T-helper 2 cell (primary cell): Measurements from ENCODE around the gene SMIM23.

ENCODE experiments used
- DNase-seq, 5 experiments: peaks; one replicate each; pipeline versions ENCODE4 v3.0.0 to v3.0.0-alpha.2; 2012 to 2022
- total RNA-seq, 2 donors: gene quantifications; one replicate each; lab custom pipeline; 2026; lab: John Stamatoyannopoulos, UW

The SMIM23 gene
- 0 reads per million in 2 donors for total RNA-seq

DNA sequence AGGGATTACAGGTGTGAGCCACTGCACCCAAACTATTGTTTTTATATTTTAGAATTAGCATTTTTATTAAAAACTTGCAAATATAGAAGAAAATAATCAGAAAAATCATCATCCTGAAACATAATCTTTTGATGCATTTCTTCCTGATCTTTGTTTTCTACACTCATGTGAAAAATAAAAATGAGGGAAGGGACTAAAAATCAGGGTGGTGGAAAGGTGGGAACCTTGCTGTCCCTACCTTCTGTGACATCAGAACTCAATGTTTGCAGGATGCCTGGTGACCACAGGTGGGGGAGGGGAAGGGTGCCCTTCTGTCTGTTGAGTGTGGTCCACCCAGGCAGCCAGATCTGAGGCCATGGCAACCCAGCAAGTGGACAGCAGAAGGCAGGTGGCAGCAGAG is at the start of gene SMIM23:
TSS of gene SMIM23 (plus strand) at position 301 of the 400 bp plus-strand sequence. CDS start at position 356, 55 bp downstream.
- no peak for DNase-seq

DNA sequence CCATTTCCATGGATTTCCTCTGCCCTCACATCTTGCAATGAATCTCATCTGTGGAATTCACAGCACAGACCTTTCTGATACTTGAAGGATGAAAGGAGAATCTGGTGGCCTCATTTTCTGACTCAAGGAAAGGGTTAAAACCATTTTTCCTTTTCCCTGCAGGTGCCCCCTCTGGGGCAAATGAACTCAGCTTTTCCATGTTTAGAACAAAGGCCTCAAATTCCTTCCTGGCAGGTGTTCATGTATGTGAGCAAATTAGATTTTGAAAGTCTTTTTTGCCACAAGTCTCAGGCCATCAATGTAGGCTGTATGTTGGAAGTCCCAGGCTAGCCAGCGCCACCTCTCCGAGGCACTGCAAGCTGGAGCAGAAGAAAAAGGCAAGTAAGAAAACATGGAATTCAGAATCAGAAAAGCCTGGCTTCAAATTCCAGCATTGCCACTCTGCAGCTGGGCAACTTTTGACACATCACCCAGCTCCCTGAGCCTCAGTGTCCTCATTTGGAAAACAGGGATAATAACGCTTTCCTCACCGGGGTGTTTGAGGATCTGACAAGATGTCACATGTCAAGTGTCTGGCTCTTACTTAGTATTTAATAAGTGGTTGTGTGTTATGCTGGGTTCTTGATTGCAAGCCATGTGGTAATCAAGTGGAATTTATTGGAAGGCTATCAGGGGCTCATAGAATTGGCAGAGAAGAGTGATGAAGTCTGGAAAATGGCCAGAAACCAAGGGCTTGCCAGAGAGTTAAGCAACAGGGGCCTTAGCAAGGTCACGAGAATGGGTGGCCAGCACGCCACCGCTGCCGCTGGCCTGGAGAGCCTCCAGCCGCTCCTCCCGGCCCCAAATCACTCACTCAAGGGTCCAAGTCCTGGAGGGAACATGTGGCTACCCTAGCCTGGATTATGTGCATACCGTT is 48.4 kb upstream of the SMIM23 start:
- no peak for DNase-seq

DNA sequence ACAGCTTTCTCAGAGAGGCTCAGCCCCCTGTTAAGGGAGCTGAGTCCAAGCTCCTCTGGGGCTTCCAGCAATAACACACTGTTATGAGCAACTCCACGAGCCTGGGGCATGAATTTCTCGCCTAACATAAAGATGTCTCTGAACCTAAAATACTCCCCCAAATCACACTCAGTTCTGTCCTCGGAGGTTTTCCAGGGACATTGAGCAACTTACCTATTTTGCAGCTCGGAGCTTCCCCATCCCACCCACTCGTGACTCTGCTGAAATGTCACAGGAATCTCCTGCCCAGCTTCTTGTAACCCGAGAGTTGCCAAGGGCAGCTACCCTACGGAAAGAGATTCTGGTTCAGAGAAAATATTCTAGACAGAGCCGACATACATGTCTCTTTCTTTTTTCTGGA is 47.1 kb upstream of the SMIM23 start:
- no peak for DNase-seq

DNA sequence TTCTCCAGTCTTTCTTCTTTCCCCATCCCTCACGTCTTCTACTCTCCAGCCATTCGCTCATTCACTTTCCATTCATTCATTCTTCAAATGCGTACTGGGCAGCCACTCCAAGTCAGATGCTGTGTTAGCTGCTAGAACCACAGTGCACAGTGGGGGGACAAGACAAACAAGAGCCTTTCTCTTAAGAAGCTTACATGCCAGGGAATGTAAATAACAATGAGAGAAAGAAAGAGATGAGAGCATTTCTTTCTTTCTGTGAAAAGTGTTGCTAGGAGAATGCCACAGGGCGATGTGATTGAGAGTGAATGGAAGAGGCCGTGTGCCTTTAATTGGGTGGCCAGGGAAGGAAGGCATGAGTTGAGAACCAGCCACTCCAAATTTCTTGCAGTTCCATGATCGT is 46.3 kb upstream of the SMIM23 start:
- no peak for DNase-seq

DNA sequence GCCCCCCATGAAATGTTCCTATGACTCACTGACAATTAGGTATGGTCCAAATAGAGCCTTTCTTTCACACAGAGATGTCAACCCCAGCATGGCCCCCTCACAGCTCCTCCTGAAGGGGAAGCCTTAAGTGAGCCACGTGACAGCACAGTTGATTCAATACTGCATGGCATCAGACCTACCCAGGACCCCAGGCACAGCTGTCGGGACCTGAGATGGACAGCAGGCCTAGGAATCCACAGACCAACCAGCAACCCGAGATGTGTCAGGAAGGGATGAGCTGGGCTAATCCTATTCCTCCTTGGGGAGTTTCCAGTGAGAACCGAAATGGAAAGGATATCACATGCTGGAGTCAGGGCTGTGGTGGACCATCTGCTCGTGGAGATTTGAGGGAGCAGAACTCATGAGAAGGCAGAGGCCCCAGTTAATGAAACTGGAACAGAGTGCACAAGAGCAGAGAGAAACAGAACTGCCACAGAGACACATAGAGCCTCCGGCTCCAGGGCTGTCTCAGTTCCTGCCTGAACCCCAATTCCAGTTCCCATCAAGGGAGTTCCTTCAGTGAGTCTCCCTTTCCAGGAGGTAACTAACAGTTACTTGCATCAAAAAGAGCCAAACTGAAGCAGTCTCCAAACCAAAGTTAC is 42.1 kb upstream of the SMIM23 start:
- DNase-seq = no peak

DNA sequence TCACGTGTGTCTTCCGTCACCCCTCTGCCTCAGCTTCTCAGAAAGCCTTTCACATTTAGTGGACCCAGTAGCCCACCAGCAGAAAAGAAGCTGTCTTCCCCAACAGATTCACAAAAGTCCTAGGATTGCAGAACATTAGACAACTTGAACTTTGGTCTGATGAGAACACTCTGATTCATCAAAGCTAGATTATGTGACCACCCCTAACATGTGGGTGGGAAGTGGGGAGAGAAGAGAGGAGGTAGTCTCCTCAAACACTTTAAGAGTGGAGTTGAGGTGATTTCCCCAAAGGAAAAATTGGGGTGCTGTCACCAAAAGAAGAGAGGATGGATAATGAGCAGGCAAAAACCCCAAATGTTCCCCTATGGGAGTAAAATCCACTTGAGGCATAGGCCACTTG is 41.4 kb upstream of the SMIM23 start:
- no peak for DNase-seq

DNA sequence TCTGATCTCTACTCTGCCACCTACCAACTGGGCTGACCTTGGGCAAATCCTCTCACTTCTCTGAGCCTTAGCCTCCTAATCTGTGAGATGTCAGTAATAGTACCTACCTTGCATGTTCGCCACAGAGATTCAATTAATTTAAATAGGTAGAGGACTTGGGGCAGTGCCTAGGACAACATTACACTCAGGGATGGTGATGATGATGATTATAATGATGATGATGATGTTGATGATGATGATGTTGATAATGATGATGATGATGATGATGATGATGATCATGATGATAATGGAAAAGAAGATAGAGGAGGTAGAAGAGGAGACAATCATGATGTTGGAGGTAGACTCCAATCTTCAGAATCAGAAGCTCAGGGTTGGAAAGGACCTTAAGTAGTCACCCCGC is 40.7 kb upstream of the SMIM23 start:
- DNase-seq = no peak

DNA sequence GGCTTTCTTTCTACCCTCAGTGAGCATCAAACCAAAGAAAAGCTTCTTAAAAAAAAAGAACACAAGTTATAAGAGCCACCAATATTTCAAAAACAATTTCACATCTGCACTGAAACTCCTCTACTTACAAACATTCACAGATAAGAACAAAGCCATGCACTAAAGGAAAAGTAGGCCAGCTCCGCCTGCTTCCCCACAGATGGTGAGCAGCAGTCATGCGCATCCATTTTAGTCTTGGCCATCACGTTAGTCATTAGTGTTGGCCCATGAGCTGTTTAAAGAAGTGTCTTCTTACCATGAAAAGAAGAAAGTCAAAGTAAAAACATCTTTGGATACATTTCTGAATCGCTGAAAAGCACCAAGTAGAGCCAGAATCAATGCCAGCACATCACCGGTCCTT is 40.0 kb upstream of the SMIM23 start:
- no peak for DNase-seq

DNA sequence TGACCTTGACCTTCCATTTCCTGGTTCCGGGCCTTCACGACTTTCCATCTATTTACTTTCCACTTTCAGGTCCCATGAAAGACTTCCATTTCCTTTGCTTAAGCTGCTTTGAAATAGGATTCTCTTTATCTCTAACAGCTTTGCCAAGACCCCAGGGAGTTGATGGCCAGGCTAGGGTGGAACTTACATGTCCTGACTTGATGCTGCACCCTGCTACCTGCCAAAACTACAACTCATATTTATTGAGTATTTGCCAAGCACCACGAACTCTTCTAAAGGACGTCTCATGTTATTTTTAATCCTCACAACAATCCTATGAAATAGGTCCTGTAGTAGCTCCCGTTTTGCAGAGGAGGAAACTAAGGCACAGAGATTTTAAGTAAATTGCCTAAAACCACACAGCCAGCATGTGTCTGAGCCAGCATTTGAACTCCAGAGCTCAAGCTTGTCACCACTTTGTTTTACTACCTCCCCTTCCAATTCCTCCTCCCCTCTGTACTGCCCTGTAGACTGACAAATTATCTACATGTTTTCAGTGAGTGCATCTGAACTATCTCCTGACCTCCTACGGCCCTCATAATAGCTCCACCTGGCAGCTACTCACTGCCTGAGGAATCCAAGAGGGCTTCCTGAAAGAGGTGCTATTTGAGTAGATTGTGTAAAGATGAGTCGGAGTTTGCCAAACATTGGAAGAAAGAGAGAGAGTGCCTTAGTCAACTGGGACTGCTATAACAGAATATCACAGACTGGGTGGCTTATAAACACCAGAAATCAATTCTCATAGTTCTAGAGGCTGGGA is 38.4 kb upstream of the SMIM23 start:
- DNase-seq = no peak

DNA sequence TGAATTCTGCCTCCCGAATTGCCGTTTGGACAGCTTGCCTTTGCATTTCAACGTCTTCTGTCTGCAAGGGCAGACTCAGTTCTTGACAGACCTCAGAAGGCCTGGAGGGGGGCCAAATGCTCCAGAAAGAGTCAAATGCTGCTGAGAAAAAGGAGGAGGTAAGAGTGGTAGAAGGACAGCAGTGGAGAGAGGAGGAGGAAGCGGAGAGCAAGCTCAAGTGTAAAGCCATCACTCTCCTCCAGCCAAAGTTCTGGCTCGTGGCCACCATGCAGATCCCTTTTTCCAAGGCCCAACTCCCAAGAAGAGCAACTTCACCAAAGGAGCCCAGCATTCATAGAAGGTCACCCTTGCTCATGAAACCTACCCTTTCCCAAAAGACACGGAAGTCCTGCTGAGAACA is 36.9 kb upstream of the SMIM23 start:
- no peak for DNase-seq

DNA sequence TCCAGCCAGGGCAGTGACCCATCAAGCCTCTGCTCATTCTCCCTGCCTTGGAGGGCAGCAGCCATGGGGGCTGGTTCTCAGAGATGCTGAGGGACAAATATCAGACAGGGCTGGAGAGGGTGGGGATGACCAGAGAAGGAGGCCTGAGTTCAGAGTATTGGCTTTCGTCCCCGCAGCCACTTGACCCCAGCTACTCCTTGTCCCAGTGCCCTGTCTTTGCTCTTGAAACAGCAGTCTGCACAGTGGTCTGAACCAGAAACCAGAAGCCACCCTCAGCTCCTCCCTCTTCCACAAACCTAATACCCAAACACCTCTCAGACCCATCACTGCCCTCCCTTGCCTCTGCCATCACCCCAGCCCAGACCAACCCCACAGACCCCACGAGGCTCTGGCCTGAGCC is 36.3 kb upstream of the SMIM23 start:
- no peak for DNase-seq

DNA sequence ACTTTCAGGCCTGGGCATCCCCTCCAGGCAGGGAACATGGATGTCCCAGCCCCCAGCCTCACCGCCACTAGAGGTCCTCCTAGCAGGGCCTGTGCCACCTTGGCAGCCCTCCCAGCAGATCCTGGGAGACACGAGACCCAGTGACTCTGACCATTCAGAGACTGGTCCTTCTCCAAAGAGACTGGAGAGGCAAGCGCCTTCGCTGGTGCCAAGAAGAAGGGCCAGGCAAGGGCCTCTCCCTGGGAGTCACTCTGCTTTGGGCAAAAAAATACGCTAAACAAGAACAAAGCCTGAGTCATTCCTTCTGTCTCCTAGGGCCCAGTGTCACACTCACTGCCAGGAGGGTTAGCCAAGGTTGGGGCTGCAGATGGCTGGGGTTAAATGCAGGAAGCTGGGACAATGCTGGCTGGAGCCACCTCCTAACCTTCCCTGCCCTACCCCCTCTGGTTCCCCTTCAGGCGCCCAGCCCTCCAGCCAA is 35.3 kb upstream of the SMIM23 start:
- no peak for DNase-seq

DNA sequence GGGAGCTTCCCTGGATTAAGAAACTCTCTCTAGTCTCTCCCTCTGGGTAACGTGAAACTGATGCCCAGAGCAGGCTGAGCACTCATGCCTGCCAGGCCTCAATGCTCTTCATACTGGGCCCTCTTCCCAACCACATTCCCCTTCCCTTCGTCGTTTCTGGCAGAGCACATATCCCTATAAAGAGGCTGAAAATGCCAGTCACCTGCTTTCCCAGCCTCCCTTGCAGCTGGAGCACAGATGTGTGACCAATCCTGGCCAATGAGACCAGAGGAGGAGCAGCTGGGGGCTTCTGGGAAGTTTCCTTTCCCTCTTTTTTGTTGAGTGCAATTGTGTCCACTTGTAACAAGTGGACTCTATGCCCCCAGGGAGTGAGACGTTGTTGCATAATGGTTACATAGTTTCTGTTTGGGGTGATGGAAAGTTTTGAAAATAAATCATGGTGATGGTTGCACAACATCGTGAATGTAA is 30.2 kb upstream of the SMIM23 start:
- no peak for DNase-seq

DNA sequence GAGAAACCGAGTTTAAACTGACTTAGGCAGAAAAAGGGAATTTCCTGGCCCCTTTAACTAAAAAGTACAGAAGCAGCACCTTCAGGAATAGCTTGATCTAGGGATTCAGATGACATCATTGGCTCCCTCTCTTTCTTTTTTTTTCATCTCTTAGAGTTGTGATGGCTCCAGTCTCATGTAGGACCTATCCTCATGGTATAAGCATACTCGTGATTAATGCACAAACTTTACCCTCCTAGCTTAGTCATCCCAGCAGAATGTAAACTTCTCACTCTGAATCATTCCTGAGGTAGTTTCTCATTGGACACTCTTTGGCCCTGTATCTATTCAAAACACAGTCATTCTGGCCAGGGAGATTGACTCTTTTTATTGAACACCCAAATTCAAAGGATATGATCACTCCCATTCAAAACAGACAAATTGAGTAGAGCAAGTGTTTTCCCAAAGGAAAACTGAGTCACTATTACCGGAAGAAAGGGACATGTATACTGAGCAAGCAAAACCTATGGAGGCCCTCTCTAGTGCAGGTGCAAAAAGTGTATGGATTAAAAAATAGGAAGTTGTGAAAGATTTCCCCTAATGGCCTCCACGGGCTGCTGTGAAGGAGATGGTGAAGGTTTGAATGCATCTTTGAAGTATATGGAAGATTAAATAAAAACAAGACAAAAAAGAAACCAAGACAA is 27.6 kb upstream of the SMIM23 start:
- DNase-seq = no peak

DNA sequence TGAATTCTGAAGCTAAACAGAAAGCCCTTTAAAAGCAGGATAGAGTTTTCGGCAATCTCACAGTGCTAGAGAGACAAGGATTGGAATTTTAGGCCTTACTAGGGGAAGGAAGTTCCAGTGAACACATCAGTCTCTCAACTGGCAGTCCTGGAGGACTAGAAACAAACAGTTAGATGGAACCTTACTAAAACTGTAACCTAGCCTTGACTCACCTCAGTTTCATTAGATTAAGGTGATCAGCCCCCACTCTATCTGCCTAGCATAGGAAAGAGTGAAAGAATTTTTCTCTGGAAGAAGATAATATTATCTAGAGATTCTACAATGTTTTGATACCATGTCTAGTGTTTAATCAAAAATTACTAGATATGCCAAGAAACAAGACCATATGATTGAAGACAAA is 25.8 kb upstream of the SMIM23 start:
- no peak for DNase-seq

DNA sequence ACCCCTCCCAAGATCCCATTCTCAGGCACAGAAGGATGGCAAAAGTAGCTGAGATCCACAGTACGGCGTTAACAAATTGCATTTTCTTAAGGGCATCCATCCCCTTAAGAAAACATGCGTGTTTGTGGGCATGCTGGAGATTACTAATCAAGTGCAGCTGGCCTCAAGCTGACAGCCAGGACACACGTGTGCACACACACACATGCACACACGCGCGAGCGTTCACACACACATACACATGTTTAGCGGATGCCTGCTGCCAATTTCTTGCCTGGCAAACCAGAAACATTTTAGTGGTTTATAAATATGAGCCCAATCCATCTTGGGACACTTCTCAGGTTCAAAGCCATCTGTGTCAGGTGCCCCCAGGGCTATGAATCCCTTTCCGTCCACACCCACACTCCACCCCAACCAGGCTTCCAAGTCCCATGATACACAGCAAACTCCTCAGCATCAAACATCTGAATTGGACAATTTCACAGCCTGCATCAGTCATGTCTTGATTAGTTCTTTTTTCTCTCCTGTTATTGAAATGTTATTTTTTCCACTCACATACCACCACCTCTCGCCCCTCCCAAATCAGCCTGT is 23.5 kb upstream of the SMIM23 start:
- DNase-seq = no peak

DNA sequence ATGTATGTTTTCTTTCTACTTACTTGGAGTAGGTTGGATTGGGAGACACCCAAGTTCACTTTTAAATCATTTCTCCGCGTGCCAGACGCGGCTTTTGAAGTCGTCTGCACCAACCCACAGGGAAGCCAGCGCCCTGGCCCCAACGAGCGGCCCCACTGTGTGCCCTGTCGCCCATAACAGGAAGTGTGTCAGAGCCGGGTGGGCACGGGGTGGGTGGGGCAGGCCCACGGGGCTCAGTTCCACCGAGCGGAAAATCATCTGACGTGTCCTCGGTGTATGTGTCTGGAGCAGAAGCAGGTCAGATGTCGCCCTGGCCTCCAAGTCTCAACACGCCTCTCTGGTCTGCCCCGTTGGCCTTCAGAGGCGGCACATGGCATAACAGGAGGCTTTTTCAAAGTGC is 22.7 kb upstream of the SMIM23 start:
- DNase-seq = no peak

DNA sequence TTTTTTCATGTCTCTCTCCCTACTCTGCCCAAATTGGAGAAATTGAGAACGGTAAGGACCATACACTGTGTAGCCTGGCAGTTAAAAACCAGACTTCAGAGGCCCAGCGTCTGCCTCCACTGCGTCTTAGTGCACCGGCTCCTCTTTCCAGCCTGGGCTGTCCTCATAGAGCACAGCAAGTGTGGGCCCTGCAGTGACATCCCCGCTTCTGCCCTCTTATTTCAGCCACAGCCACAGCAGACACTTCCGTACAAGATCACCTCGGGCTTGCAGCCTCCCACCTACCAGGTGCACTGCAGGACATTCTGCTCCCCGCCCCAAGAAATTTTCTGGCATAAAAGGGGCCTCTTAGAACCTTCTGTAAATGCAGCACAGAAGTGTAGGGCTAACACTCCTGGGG is 21.4 kb upstream of the SMIM23 start:
- DNase-seq = no peak

DNA sequence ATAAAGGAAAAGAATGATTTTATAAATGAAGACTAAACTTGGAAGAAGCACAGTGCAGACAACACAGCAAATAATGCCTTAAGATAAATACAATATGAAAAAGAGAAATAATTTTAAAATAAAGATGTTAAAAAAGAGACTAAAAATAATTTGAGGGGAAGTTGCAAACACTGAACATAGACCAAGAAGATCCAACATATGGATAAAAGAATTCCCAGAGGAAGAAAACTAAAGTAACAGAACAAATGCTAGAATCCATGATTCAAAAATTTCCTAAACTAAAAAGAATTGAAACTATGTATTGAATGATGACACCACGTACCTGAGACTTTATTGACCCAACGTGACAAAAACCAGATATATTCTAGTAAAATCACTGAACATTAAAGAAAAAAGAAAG is 18.7 kb upstream of the SMIM23 start:
- no peak for DNase-seq

DNA sequence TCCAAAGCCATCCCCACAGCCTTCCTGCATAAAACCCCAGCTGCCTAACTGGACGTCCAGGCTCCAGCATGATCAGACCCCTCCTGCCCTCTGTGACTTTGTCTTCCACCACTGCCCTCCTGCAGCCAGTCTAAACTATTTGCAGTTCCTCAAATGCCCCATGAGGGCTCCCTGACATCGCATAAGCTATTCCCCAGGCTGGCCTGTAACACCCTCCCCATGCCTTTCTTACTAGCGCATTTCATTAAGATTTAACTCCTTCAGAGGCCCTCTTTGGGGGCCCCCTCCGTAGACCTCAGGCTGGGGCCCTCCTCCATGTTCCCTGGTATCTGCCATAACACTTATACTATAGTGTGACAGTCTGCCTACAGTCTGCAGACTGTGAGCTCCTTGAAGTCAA is 15.5 kb upstream of the SMIM23 start:
- no peak for DNase-seq

DNA sequence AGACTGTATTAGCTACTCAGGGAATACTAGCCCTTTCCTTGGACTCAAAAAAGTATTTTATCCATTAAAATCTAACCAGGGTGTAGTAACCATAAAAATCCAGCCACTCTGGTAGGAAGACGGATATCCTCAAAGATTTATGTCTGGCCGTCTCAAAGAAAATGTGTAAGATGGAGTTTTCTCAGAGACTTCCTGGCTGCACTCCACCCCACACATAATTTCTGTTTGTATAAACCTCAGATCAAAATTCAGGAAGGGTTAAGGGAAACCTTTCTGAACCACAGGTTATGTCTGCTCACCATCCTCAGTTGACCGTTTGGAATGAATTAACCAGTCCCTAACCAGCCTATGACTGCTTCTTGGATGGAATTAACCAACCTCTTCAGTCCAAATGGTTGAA is 13.8 kb upstream of the SMIM23 start:
- no peak for DNase-seq

DNA sequence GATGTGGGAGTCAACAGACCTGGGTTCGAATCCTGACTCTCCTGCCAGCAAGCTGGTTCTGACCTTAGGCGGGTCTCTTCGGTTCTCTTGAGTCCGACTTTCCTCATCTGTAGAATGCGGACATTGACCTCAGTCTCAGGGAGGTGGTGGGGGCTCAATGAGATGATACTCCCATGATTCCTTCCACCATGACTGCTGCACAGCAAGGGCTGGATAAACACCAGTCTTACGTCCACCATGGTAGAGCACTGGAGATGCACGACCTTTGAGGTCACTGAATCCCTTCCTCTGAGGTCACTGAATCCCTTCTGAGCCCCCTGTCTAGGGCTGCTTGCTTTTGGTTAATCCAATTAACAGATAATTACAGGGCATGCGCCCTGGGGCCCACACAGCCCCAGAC is 12.5 kb upstream of the SMIM23 start:
- no peak for DNase-seq
